Common myeloid progenitor, CD34-positive (primary cell): ENCODE data around the gene CAMTA1.

Experiments used
- CTCF ChIA-PET: fragments of 350-600 bp; sonication (Branson Sonifier 250); formaldehyde crosslinking; loops from one replicate; lab custom pipeline; 2021; ENCODE audit warnings: antibody characterized with exemption; lab: Charles Lee
- POLR2A ChIA-PET: fragments of 350-600 bp; sonication (Branson Sonifier 250); formaldehyde crosslinking; loops from one replicate; lab custom pipeline; 2021; ENCODE audit warnings: antibody characterized with exemption; lab: Charles Lee
- DNase-seq, 3 donors: peaks; one replicate each; pipeline versions ENCODE4 v3.0.0 to v3.0.0-alpha.2; 2013
- H3K27ac ChIP-seq, 2 experiments: 1 replicate in 1 of 2; 2 replicates in 1 of 2; pipeline ENCODE4 v1.7.0; 2013; ENCODE audit warnings: inconsistent platforms in 2 of 2, low read length in 2 of 2, mild to moderate bottlenecking in 2 of 2, low read depth in 1 of 2, moderate library complexity in 1 of 2; ENCODE audit not compliant: severe bottlenecking in 2 of 2, insufficient read depth in 1 of 2, poor library complexity in 1 of 2
- H3K27me3 ChIP-seq, 5 experiments: replicated peaks in 2 of 5; 1 replicate in 3 of 5; 2 replicates in 2 of 5; pipeline versions ENCODE4 v1.6.1 to v1.7.0; 2013; ENCODE audit warnings: low read length in 4 of 5, mild to moderate bottlenecking in 2 of 5, moderate library complexity in 2 of 5, inconsistent platforms in 1 of 5; ENCODE audit not compliant: insufficient read depth in 5 of 5, control insufficient read depth in 4 of 5
- H3K36me3 ChIP-seq, 4 experiments: 1 replicate in 2 of 4; 2 replicates in 2 of 4; pipeline versions ENCODE4 v1.6.1 to v1.7.0; 2013; ENCODE audit warnings: low read length in 3 of 4, control low read depth in 1 of 4, mild to moderate bottlenecking in 1 of 4; ENCODE audit not compliant: control insufficient read depth in 4 of 4, insufficient read depth in 4 of 4
- H3K4me1 ChIP-seq, 4 experiments: 1 replicate in 3 of 4; 2 replicates in 1 of 4; pipeline versions ENCODE4 v1.6.1 to v1.7.1; 2013; ENCODE audit warnings: low read length in 3 of 4, mild to moderate bottlenecking in 3 of 4, control low read depth in 1 of 4, inconsistent platforms in 1 of 4, moderate library complexity in 1 of 4; ENCODE audit not compliant: control insufficient read depth in 4 of 4, insufficient read depth in 4 of 4; ENCODE audit errors: control extremely low read depth in 1 of 4
- H3K4me3 ChIP-seq, 7 experiments: 1 replicate in 4 of 7; 2 replicates in 3 of 7; pipeline versions ENCODE4 v1.5.1 to v1.7.0; 2013; ENCODE audit warnings: mild to moderate bottlenecking in 7 of 7, low read length in 6 of 7, moderate library complexity in 6 of 7, inconsistent platforms in 2 of 7, low read depth in 2 of 7, control low read depth in 1 of 7; ENCODE audit not compliant: insufficient read depth in 4 of 7, control insufficient read depth in 1 of 7; ENCODE audit errors: extremely low read depth in 1 of 7
- H3K9me3 ChIP-seq, 5 experiments: 1 replicate in 4 of 5; 2 replicates in 1 of 5; pipeline versions ENCODE4 v1.6.1 to v1.7.1; 2013; ENCODE audit warnings: low read length in 4 of 5, mild to moderate bottlenecking in 2 of 5, inconsistent platforms in 1 of 5, low read depth in 1 of 5, moderate library complexity in 1 of 5; ENCODE audit not compliant: control insufficient read depth in 4 of 5, insufficient read depth in 2 of 5; ENCODE audit errors: control extremely low read depth in 1 of 5
- WGBS: methylation state at CpG from one replicate; pipeline ENCODE4 v1.1.5; 2013; ENCODE audit not compliant: insufficient coverage; 5-methylcytosine and 5-hydroxymethylcytosine counted together

Gene CAMTA1

GRCh38 chr1:7753641-7754040 is 968.4 kb downstream of the CAMTA1 start:
- H3K4me3 ChIP-seq: peak overlapping the region in 1 of 7 experiments; percentile 19
- DNase-seq: peak in 1 of 3 donors; percentile 13
- CTCF ChIA-PET: interaction anchor here (0.7 to 11.3 kb wide), 19 partner anchors 11 to 279 kb away, joined by 3 to 536 read pairs (median 8); partner anchors contain the start of gene VAMP3
- WGBS: 38% methylated on average over 3 of the region's 3 CpGs
- no peak overlapping the region for H3K27ac ChIP-seq
- POLR2A ChIA-PET: no interaction called here
- no peaks in the 10 kb centered on the region for H3K27me3 ChIP-seq
- no peaks in the 10 kb centered on the region for H3K9me3 ChIP-seq
- H3K36me3 ChIP-seq: no peaks in the 10 kb centered on the region
- H3K4me1 ChIP-seq: peaks cover 12 to 41% (median 20%) of the 10 kb centered on the region in 4 experiments

DNA sequence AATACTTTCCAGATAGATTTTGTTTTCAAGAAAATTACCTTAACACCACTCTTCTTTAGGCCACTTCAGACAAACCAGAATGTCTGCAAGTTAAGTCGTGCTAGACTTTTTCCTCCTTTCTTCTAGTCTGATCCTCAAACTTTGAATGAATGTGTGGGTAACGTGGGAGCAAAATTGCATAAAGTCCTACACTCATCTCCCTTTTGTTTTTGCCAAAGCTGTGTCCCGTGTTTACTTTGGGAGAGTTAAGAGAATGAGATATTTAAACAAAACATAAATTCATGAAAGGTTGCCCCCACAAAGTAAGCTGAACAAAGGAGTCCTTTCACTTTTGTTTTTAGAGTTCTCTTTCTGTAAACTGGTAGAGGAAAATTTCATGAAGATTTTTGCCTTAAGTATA is 969.0 kb downstream of the CAMTA1 start:
- H3K27ac ChIP-seq: no peak overlapping the region
- H3K27me3 ChIP-seq: no peaks in the 10 kb centered on the region
- H3K4me3 ChIP-seq: peak overlapping the region in 2 of 7 experiments; percentile 8 to 39
- ChIA-PET CTCF (interaction anchor here (1.5 to 11.3 kb wide), 7 partner anchors 11 to 86 kb away, joined by 3 to 536 read pairs (median 15); partner anchors contain the start of gene VAMP3), POLR2A (no interaction called here)
- no peaks in the 10 kb centered on the region for H3K9me3 ChIP-seq
- WGBS: no CpG with 5 or more reads among the region's 3 CpGs
- no peak for DNase-seq
- peaks cover 12 to 35% (median 18%) of the 10 kb centered on the region in 4 experiments for H3K4me1 ChIP-seq
- H3K36me3 ChIP-seq: no peaks in the 10 kb centered on the region

GRCh38 chr1:7755448-7755847 is 970.2 kb downstream of the CAMTA1 start:
- POLR2A ChIA-PET: no interaction called here
- CTCF ChIA-PET: interaction anchor here (0.6 to 11.3 kb wide), 8 partner anchors 9 to 149 kb away, joined by 3 to 536 read pairs (median 3); no protein-coding TSS in a partner anchor
- Histone ChIP-seq H3K9me3 (no peaks in the 10 kb centered on the region), H3K27ac (no peak overlapping the region), H3K4me1 (peaks cover 12 to 35% (median 15%) of the 10 kb centered on the region in 4 experiments), H3K27me3 (no peaks in the 10 kb centered on the region), H3K36me3 (no peaks in the 10 kb centered on the region), H3K4me3 (no peak overlapping the region)
- no CpG with 5 or more reads among the region's 1 CpG for WGBS
- peak; percentile 55 to 82 (median 80) for DNase-seq

- H3K4me3 ChIP-seq: no peak overlapping the region
- CTCF ChIA-PET: interaction anchor here (0.9 to 11.1 kb wide), 3 partner anchors 8 to 92 kb away, joined by 3 to 86 read pairs (median 17); no protein-coding TSS in a partner anchor
- H3K27me3 ChIP-seq: no peaks in the 10 kb centered on the region
- H3K36me3 ChIP-seq: no peaks in the 10 kb centered on the region
- no peaks in the 10 kb centered on the region for H3K9me3 ChIP-seq
- 92% methylated on average over 3 of the region's 6 CpGs for WGBS
- POLR2A ChIA-PET: no interaction called here
- H3K27ac ChIP-seq: no peak overlapping the region
- no peaks in the 10 kb centered on the region for H3K4me1 ChIP-seq
- DNase-seq: no peak
Observed at GRCh38 chr1:7760245-7760644, 975.0 kb downstream of the CAMTA1 start.

GRCh38 chr1:7761103-7761502 is 975.8 kb downstream of the CAMTA1 start:
- Histone ChIP-seq H3K4me1 (no peaks in the 10 kb centered on the region), H3K9me3 (no peaks in the 10 kb centered on the region), H3K36me3 (no peaks in the 10 kb centered on the region), H3K27me3 (no peaks in the 10 kb centered on the region), H3K27ac (no peak overlapping the region), H3K4me3 (no peak overlapping the region)
- 100% methylated on average over 2 of the region's 3 CpGs for WGBS
- ChIA-PET CTCF (interaction anchor here (0.8 to 11.1 kb wide), 3 partner anchors 9 to 586 kb away, joined by 3 to 86 read pairs (median 17); no protein-coding TSS in a partner anchor), POLR2A (no interaction called here)
- DNase-seq: no peak

GRCh38 chr1:7767176-7767575 is 981.9 kb downstream of the CAMTA1 start:
- H3K27me3 ChIP-seq: no peaks in the 10 kb centered on the region
- WGBS: 100% methylated on average over 1 of the region's 4 CpGs
- ChIA-PET POLR2A (no interaction called here), CTCF (interaction anchor here (1.2 to 11.1 kb wide), 2 partner anchors 15 to 101 kb away, joined by 3 to 86 read pairs; no protein-coding TSS in a partner anchor)
- no peak for DNase-seq
- H3K4me1 ChIP-seq: peaks cover 5 to 19% (median 11%) of the 10 kb centered on the region in 4 experiments
- H3K4me3 ChIP-seq: no peak overlapping the region
- H3K27ac ChIP-seq: no peak overlapping the region
- no peaks in the 10 kb centered on the region for H3K9me3 ChIP-seq
- no peaks in the 10 kb centered on the region for H3K36me3 ChIP-seq

- H3K27ac ChIP-seq: no peak overlapping the region
- no peak overlapping the region for H3K4me3 ChIP-seq
- POLR2A ChIA-PET: interaction anchor here (0.6 kb wide), 1 partner anchor 140 kb away, joined by 3 read pairs; no protein-coding TSS in a partner anchor
- DNase-seq: peak in 1 of 3 donors; percentile 27
- H3K27me3 ChIP-seq: no peaks in the 10 kb centered on the region
- WGBS: no CpG with 5 or more reads among the region's 2 CpGs
- H3K36me3 ChIP-seq: peaks cover 0 to 7% (median under 1%) of the 10 kb centered on the region in 4 experiments
- no peaks in the 10 kb centered on the region for H3K9me3 ChIP-seq
- CTCF ChIA-PET: interaction anchor here (1.5 to 11.1 kb wide), 2 partner anchors 16 to 100 kb away, joined by 8 to 86 read pairs; no protein-coding TSS in a partner anchor
- H3K4me1 ChIP-seq: peaks cover 5 to 22% (median 14%) of the 10 kb centered on the region in 4 experiments
Observed at GRCh38 chr1:7768583-7768982, 983.3 kb downstream of the CAMTA1 start.
